GM18508 (cell line): Measurements from ENCODE around the gene PRAC1.
"Not testable (repeated sequence)": the region's sequence is repeated elsewhere in the genome, so short reads cannot be mapped to it uniquely, and the experiment has no call there.

Experiments
- ATAC-seq: cut with Tn5 transposase; IDR thresholded peaks from one replicate; pipeline ENCODE4 v1.9.1; 2021; ENCODE audit warnings: moderate number of reproducible peaks; ENCODE audit not compliant: insufficient read depth, unreplicated experiment

The PRAC1 gene

GRCh38 chr17:48727415-48728175 is 5.3 kb upstream of the PRAC1 start:
- no peak for ATAC-seq

DNA sequence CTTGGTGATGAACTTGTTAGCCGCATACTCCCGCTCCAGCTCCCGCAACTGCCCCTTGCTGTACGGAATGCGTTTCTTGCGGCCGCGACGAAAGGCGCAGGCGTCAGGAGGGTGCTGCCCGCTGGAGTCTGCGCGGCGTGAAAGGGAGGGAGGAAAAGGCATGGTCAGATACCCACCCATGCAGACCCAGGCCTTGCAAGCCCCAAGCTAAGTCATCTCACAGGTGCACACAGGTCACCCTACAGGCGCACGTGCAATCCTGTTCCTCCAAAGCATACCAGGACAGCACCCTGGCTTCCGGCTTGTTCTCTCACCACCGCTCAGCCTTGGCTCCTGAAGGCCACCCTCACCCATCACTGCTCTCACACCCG is 4.6 kb upstream of the PRAC1 start:
- ATAC-seq, result no peak

DNA sequence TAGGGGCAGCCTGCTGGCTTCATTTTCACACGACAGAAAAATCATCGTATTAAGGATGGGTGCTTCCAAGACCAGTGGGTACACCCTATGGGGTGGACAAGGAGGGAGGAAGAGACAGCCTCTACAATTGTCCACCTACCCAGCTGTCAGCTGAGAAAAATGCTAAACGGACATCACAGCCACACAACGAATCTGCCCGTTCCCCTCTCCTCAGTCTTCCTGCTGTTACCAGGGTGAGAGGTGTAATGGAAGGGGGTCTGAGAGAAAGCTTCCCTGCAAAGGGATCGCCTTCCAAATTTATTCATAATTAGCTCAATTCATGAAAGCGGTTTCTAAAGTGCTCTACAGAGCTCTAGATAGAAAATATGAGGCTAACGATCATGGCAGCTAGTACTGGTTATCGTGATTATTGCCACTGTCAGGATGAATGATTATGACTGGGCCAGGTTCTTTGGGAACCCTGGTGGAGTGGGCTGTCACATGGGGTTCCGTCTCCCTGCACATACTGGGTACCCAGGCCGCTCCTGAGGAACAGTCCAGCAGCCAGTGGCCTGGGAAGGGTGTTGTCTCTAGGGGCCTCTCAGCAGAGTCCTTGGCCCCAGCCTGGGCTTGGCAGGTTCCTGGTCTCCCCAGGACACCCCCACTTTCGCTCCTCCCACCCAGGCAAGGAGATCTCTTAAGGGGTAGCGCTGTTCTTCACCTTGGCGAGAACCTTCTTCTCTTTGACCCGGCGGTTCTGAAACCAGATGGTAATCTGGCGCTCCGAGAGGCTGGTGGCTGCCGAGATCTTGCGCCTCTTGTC is 4.0 kb upstream of the PRAC1 start:
- ATAC-seq, result no peak

GRCh38 chr17:48725288-48726064 is 3.2 kb upstream of the PRAC1 start:
- no peak for ATAC-seq

GRCh38 chr17:48725004-48725287 is 2.6 kb upstream of the PRAC1 start:
- no peak for ATAC-seq

DNA sequence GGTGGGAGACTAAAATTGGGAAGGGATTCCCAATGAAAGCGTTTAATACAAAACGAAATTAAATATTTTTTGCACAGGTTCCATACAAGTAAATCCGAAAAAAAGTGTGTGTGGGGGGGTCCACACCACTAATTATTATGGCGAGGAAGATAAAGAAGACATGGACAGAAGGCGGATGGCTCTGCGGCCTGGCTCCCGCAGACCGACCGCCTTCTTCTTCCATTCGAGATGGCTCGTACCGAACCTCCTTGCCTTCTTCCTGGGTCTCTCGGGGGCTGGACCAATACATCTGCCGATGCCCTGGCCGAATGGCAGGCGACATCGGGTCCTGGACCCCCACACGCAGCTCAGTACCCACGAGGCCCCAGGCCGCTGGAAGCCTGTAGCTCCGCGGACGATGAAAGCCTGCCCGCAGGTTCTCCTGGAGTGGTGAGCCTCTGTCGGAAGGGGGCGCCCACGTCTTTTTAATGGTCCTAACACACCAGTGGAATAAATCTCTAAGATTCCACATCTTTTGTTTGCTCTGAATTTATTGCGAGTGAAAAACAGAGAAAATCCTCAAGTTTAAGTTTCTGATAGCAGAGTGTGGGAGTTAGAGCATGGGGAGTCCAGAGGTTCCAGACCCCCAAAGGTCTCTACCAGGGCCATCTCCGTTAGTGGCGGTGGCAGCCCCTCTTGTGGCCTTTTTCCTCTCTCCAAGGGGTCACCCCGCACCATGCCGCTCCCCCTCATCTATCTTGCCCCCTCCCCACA is 2.1 kb upstream of the PRAC1 start:
- ATAC-seq, result no peak

DNA sequence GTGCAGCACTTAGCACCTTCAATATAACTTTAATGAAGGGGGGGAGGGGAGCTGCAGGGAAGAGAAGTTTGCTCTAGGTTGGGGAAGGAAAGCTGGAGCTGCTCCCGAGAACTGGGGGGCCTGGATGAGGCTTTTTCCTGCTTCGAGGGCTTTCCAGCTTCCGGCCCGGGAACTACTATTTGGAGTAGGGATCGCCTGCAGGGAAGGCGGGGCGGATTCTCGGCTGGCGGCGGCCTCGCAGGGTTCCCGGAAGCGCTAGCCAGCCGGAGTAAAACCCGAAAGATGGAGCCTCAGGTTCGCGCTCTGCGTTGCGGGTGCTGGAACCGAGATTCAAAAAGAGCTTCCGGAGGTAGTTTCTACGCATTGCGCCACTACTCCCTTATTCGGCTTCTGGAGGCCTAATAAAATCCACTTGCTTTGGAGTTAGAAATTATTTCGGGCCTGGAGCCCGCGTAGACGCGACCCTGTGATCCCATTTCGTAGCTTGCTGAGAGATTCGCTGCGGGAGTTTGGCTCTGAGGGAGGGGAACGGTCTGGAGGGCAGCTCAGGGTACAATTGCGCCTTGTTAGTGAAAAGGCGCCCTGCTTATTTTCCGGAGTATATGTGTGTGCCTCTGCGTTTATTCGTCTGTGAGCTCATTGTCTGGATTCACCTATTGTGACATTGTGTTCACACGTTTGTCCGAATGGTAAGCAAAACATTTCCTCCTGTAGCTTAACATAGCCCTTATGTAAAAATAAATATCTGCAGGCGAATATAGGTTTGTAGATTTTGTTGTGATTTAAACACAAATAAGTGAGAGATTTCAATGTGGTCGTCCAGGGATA is 1.3 kb upstream of the PRAC1 start:
- no peak for ATAC-seq

DNA sequence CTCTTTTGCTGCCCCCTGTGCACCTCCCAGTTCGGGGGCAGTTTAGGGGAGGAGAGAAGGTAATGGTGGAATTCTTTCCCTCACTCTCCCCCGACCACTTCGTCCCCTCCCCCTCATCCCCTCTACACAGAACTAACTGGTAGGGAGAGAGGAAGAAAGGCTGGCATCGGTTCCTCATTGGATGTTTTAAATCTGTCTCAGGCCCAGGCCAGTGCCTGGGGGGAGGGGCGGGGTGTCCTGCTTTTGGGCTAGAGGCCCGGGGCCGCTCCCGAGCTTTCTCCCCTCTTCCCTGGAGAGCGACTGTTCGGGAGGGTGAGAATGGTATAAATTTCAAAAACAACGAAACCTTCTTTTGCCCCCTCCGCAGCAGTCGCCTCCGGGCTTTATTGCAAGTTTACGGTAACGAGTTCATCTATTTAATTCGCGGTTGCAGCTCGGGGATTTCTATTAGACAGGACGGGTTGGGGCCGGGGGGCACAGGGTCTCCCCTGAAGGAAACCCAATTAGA is 651 bp upstream of the PRAC1 start, which contains the start of gene PRAC2:
TSS of gene PRAC2 (plus strand) at position 271 of the 508 bp plus-strand sequence. CDS start 1,226 bp downstream, outside the sequence.
- ATAC-seq, result no peak

DNA sequence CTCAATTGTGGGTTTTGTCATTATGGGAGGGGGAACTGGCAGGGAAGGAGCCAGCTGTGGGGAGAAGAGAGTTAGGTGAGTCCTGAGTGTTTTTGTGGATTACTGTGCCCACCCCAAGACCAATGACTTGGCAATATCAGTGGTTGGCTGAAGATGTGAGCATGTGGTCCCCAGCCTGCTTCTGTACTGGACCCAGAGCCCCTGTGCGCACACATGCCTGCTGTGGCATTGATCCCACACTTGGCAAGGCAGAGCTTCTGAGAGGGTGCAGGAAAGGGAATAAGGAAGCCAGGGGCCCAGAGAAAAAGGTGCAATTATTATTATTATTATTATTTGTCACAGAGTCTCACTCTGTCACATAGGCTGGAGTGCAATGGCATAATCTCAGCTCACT is 1.3 kb downstream of the PRAC1 start:
- ATAC-seq, result no peak

GRCh38 chr17:48720266-48721008 is 1.9 kb downstream of the PRAC1 start:
- ATAC-seq, result no peak

DNA sequence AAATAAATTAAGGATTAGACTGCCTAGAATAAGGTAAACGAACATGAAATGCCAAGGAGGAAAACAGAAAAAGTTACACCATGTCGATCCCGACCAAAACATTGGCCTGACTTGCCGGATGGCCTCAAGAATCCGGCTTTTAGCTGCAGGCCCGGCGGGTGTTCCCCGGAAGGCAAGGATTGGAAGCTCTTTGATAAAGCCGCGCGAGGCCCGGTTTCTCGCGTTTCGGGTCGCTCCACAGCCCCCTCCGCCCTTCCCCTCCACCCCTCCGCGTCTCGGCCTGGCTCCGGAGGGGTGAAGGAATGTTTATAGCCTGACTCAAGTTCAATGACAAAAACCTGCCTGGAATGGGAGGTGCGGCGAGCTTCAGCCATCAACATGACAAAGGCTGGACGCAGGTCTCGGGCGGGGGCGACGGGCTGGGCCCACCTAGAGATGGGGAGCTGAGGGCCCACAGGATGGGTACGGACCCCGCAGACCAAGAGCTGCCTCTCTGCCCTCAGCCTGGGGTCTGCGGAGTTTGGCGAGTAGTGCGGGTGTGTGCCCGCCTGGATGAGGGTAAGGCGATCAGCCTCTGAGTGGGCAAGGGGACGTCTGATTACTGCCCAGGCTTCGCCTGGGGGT is 2.6 kb downstream of the PRAC1 start:
- no peak for ATAC-seq

DNA sequence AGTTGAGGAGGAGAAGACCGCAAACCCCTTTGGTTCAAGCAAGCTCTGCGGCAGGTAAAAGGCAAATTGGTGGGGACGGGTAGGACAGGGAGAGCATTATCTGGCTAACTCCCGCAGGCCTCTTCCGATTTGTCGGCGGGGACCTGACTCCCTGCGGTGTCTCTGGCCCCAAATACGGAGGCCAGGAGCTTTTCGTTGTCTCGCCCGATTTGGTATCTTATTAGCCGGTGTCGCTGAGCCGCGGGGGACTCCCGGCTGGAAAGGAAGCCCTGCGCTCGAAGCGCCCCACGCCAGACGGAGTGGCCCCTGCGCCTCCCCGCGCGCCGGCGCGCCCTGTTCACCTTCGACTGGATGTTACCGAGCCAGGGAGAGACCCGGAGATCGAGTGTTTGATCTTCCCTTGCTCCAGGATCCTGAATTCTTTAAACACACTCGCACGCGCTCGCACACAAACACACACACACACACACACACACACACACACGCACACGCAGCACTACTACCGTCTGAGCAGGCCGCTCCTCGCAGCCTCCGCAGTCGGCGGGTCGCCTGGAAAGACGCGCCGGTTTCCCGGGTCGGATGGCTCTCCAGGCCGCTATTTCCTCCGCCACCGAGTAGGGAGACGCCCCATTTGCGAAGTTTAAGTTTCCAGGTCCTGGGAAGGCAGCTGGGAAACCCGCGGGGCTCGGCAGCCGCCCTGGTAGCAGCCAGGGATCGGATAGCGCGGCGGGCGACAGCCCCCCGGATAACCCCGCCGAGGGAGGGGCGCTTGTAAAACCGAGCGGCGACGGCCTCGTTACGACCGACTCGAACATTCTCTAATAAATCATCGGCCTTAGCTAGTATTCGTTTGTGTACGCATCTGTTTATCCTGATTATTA is 3.3 kb downstream of the PRAC1 start:
- ATAC-seq, result no peak

- ATAC-seq, result no peak
Observed at GRCh38 chr17:48718227-48718760, 4.0 kb downstream of the PRAC1 start.

- ATAC-seq, result no peak
Observed at GRCh38 chr17:48717367-48718226, 4.7 kb downstream of the PRAC1 start.

DNA sequence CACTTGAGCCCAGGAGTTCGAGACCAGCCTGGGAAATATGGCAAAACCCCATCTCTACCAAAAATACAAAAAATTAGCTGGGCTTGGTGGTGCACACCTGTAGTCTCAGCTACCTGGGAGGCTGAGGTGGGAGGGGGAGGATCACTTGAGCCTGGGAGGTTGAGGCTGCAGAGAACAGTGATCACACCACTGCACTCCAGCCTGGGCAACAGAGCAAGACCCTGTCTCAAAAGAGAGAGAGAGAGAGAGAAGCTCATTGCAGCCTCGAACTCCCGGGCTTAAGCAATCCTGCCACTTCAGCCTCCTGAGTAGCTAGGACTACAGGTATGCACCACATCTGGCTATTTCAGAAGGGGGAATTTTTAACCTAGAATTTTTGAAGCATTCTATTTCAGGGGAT is 5.8 kb downstream of the PRAC1 start:
- not testable (repeated sequence) for ATAC-seq
